ENCODE data around the gene PRR14.

The PRR14 gene

GRCh38 chr16:30660424-30661261 is 9.9 kb downstream of the PRR14 start:
- DNase-seq: peak; percentile 86

GRCh38 chr16:30662449-30662848 is 11.7 kb downstream of the PRR14 start:
- DNase-seq: no peak

GRCh38 chr16:30663038-30663437 is 12.3 kb downstream of the PRR14 start:
- no peak for DNase-seq

GRCh38 chr16:30663820-30664219 is 13.1 kb downstream of the PRR14 start:
- DNase-seq: no peak

GRCh38 chr16:30664616-30665109 is 13.9 kb downstream of the PRR14 start:
- no peak for DNase-seq

- DNase-seq: no peak
Observed at GRCh38 chr16:30665155-30665829, 14.5 kb downstream of the PRR14 start.

DNA sequence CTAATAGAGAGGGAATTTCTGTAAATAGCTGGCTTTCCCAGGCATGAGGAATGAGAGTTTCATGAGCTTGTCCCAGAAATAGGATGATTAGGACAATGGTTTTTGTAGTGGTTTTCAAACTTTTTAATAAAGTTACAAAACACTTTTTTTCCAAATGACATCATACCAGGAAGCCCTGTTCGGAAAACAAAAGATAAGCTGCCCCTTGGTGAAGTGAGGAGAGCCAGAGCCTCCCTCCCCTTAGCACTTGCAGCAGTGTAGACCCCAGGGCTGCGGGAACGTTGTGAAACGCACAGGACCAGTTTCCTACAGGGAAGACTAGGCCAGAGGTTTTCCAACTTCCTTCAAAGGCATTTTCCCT is 15.1 kb downstream of the PRR14 start:
- no peak for DNase-seq

DNA sequence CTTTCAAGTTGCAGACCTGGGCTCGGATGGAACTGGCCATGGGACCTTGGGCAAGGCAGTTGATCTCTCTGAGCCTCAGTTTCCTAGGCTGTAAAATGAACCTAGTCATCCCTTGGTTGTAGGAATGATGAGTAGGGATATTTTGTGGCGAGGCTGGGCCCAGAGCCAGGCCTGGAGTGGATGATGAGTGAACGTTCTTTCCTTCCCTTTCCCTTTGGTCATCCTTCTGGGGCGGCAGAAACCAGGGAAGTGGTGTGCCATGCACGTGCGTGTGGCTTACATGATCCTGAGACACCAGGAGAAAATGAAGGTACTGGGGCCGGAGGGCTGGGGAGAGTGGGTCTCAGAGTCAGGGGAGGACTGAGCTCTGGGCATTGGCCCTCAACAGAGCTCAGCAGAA is 15.9 kb downstream of the PRR14 start:
- no peak for DNase-seq

DNA sequence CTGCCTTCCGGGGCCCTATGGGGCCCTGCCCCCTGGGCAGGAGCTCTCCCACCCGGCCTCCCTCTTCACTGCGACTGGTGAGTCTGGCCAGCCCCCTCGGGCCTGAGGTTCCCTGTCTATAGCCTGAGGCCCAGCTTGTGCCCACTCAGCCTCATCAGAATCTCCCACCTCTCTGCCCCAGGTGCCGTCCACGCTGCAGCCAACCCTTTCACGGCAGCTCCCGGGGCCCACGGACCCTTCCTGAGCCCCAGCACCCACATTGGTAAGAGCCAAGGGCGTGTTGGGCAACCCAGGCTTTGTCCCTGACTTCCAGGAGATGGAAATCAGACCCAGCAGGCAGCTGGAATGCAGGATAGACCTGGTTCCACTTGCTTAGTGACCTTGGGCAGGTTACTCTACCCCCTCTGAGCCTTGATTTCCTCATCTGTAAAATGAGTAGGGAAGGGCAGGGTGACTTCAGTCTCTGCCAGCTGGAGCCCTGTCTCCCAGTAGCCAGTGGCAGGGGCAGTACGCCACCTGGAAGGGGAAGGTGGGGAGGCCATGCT is 16.7 kb downstream of the PRR14 start:
- DNase-seq: no peak

DNA sequence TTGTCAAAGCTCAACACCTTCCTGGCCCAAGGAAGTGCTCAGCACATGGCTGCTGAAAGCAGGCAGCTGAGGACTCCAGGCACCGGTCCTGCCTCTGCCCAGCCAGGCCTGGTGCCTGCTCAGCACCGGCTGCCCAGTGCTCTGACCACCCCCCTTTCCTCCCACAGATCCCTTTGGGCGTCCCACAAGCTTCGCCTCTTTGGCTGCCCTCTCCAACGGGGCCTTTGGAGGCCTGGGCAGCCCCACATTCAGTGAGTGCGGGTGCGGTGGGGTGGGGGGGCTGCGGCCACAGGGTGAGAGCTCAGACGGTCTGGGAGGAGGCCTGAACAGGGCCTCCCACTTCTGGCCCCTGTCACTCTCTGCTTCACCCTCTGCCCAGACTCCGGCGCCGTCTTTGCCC is 17.6 kb downstream of the PRR14 start:
- no peak for DNase-seq

DNA sequence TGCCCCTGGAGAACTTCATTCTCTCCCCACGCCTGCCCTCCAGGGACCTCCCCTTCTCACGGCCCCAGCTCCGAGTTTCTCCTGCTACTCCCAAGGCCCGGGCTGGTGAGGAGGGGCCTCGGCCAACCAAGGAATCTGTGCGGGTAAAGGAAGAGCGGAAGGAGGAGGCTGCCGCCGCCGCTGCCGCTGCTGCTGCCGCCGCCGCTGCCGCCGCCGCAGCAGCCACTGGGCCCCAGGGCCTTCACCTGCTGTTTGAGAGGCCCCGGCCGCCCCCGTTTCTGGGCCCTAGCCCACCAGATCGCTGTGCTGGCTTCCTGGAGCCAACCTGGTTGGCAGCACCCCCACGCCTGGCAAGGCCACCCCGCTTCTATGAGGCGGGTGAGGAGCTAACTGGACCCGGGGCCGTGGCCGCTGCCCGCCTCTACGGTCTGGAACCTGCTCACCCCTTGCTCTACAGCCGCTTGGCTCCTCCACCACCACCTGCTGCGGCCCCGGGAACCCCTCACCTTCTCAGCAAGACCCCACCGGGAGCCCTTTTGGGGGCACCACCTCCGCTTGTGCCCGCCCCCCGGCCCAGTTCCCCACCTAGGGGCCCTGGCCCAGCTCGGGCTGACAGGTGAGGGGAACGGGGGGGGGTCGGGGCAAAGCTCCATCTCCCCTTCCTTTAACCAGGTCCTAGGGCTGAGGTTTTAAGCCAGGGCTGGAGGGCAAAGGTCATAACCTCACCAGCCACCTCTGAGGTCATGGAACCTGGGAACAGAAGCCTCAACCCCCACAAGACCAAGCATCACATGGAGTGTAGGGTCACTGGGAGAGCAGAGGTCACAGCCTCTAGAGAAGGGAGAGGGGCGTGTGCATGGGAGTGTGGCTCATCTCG is 18.5 kb downstream of the PRR14 start:
- no peak for DNase-seq

GRCh38 chr16:30669903-30670824 is 19.4 kb downstream of the PRR14 start:
- no peak for DNase-seq

GRCh38 chr16:30675143-30675542 is 24.4 kb downstream of the PRR14 start:
- DNase-seq: no peak

- no peak for DNase-seq
Observed at GRCh38 chr16:30677931-30678585, 27.3 kb downstream of the PRR14 start.

- DNase-seq: no peak
Observed at GRCh38 chr16:30678586-30678970, 27.8 kb downstream of the PRR14 start.

GRCh38 chr16:30680326-30680725 is 29.6 kb downstream of the PRR14 start:
- DNase-seq: no peak

DNA sequence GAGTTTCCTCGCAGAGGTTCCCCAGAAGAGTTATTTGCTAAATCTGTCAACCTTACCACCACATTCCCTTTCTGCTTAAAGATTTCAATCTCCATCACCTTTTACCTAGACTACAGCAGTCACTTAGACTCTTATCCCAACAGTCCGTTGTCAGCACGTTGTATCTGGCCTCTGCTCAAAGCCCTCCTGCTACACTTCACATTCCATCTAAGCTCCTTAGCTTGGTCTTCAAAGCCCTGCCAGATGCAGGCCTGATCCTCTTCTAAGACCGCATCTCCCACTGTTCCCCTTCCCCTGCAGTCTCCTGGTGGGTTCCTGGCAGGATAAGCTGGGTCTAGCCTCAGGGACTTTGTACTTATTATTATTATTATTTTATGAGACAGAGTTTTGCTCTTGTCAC is 37.9 kb downstream of the PRR14 start:
- DNase-seq: no peak

GRCh38 chr16:30691907-30692306 is 41.1 kb downstream of the PRR14 start:
- no peak for DNase-seq

DNA sequence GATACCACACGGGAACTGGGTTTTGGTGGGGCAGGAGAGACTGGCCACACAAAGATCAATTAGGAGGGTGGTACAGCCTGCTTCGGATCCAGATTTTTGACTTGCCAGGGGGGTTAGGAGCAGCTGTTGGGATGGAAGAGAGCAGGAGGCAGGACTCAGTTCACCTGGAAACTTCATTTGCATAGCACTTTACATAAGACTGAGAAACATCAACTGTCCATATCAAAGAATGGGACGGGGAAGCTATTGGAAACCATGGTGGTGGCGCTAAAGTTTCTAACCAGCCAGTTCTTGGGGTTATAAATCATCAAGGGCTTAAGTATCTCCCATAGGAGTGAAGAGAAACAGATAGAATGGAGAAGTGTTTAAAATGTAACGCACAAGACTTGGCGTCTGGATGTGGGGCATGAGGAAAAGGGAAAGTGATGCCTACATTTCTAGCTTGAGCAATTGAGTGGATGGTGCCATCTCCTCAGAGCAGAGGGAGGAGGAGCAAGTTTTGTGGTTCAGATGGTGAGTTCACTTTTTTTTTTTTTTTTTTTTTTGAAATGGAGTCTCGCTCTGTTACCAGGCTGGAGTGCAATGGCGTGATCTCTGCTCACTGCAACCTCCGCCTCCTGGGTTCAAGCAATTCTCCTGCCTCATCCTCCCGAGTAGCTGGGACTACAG is 41.8 kb downstream of the PRR14 start:
- DNase-seq: no peak

GRCh38 chr16:30694926-30695693 is 44.4 kb downstream of the PRR14 start:
- no peak for DNase-seq

All from activated naive CD4-positive, alpha-beta T cell treated with Interleukin-2 at 50 U/mL for 16 hours (primary cell).